GM12878 (cell line): ENCODE measurements around the gene GRIN3A. TPM values are rescaled to one million over a fixed set of nuclear protein-coding genes. Genes with fewer than 3 reads are reported as not detected.

Experiments used
- ATAC-seq: fragments of 200-7000 bp; cut with Tn5 transposase; 3 replicates; pipeline ENCODE4 v1.9.1; 2020; ENCODE audit warnings: mild to moderate bottlenecking, moderate library complexity
- BruUV-seq: library from RNA; stranded (reverse); fragments of 400-500 nt; replicated peaks from 2 replicates; lab custom pipeline; 2021; lab: Mats Ljungman, UMichigan
- CTCF ChIA-PET: fragments of 300-600 bp; sonication (Branson Sonifier 250); formaldehyde crosslinking; extraction: SDS; loops from one replicate; lab custom pipeline; 2021; ENCODE audit warnings: inconsistent platforms; lab: Yijun Ruan, JAX
- POLR2A ChIA-PET: fragments of 350-600 bp; formaldehyde crosslinking; extraction: SDS; loops from one replicate; lab custom pipeline; 2021; ENCODE audit warnings: inconsistent platforms; lab: Charles Lee
- RAD21 ChIA-PET: fragments of 300-600 bp; sonication (Branson Sonifier 250); formaldehyde crosslinking; loops from one replicate; lab custom pipeline; 2023; ENCODE audit warnings: antibody characterized with exemption; ENCODE audit not compliant: unreplicated experiment; lab: Charles Lee
- SMC1A ChIA-PET: fragments of 300-600 bp; sonication (Branson Sonifier 250); formaldehyde crosslinking; loops from one replicate; lab custom pipeline; 2023; ENCODE audit not compliant: unreplicated experiment, uncharacterized antibody; lab: Charles Lee
- DNase-seq: peaks from one replicate; pipeline ENCODE4 v3.0.0-alpha.2; 2011; ENCODE audit warnings: low read depth, low spot score
- FAIRE-seq: peaks from 3 replicates; lab custom pipeline; 2011; peaks lifted over from hg19 to GRCh38; lab: Jason Lieb, UNC
- H2AFZ ChIP-seq: 2 replicates; pipeline ENCODE4 v1.6.0; 2011; ENCODE audit warnings: low read depth, low read length, control low read depth; ENCODE audit not compliant: control insufficient read depth
- H3K27ac ChIP-seq: 2 replicates; pipeline ENCODE4 v1.5.1; 2011; ENCODE audit warnings: control low read depth; ENCODE audit not compliant: control insufficient read depth, insufficient read depth
- H3K27me3 ChIP-seq, 2 experiments: replicated peaks in 1 of 2; 2 replicates each; pipeline versions ENCODE4 v1.6.0 to v1.6.1; 2011; ENCODE audit warnings: low read length in 1 of 2; ENCODE audit not compliant: control insufficient read depth in 2 of 2, insufficient read depth in 2 of 2
- H3K36me3 ChIP-seq, 2 experiments: 2 replicates each; pipeline ENCODE4 v1.5.1; 2011; ENCODE audit warnings: low read length in 1 of 2; ENCODE audit not compliant: control insufficient read depth in 2 of 2, insufficient read depth in 2 of 2
- H3K4me1 ChIP-seq: 2 replicates; pipeline ENCODE4 v1.6.1; 2011; ENCODE audit warnings: mild to moderate bottlenecking, low read length, moderate library complexity, mixed read lengths; ENCODE audit not compliant: control insufficient read depth, insufficient read depth
- H3K4me2 ChIP-seq: 2 replicates; pipeline ENCODE4 v1.6.0; 2011; ENCODE audit warnings: control low read depth; ENCODE audit not compliant: control insufficient read depth, insufficient read depth
- H3K4me3 ChIP-seq: fragments of 200-600 bp; sonication (generic); 2 replicates; pipeline ENCODE4 v1.5.1; 2016
- H3K79me2 ChIP-seq: 2 replicates; pipeline ENCODE4 v1.6.0; 2011; ENCODE audit warnings: low read length; ENCODE audit not compliant: control insufficient read depth, insufficient read depth
- H3K9ac ChIP-seq: 2 replicates; pipeline ENCODE4 v1.8.0; 2011; ENCODE audit warnings: low read length, control low read depth, mixed read lengths; ENCODE audit not compliant: control insufficient read depth, insufficient read depth
- H3K9me3 ChIP-seq: replicated peaks from 3 replicates; pipeline ENCODE4 v1.5.1; 2011; ENCODE audit warnings: mild to moderate bottlenecking, low read length; ENCODE audit not compliant: control insufficient read depth, insufficient read depth
- H4K20me1 ChIP-seq: 2 replicates; pipeline ENCODE4 v1.6.0; 2011; ENCODE audit not compliant: control insufficient read depth, insufficient read depth
- BCL3 ChIP-seq: IDR thresholded peaks from 2 replicates; pipeline ENCODE4 v1.6.1; 2011; ENCODE audit warnings: borderline replicate concordance, low read depth, mild to moderate bottlenecking, moderate library complexity, low read length; ENCODE audit not compliant: insufficient read depth, poor library complexity, severe bottlenecking
- ESRRA ChIP-seq: IDR thresholded peaks from 2 replicates; pipeline ENCODE4 v1.6.1; 2012; ENCODE audit warnings: mild to moderate bottlenecking, low read length, improper control_type of control experiment
- KDM1A ChIP-seq: fragments of 200-600 bp; sonication (generic); IDR thresholded peaks from 2 replicates; pipeline ENCODE4 v1.6.1; 2016; ENCODE audit warnings: borderline replicate concordance
- MEF2A ChIP-seq: IDR thresholded peaks from 2 replicates; pipeline ENCODE4 v1.6.1; 2011; ENCODE audit warnings: low read depth, mild to moderate bottlenecking, low read length, moderate library complexity; ENCODE audit not compliant: insufficient read depth
- MLLT1 ChIP-seq: fragments of 450-650 bp; IDR thresholded peaks from 2 replicates; pipeline ENCODE4 v1.6.1; 2016; ENCODE audit warnings: mild to moderate bottlenecking
- PAX8 ChIP-seq: fragments of 450-650 bp; IDR thresholded peaks from 2 replicates; pipeline ENCODE4 v1.6.1; 2017; ENCODE audit warnings: mild to moderate bottlenecking, moderate library complexity
- SMAD5 ChIP-seq: IDR thresholded peaks from 2 replicates; pipeline ENCODE4 v1.6.1; 2016; ENCODE audit warnings: antibody characterized with exemption, low read depth
- SMARCA5 ChIP-seq: fragments of 450-650 bp; IDR thresholded peaks from 2 replicates; pipeline ENCODE4 v1.6.1; 2017; ENCODE audit warnings: mild to moderate bottlenecking
- SMC3 ChIP-seq: IDR thresholded peaks from 2 replicates; pipeline ENCODE4 v1.6.1; 2011; ENCODE audit warnings: low read length, improper control_type of control experiment, borderline replicate concordance
- SREBF1 ChIP-seq: IDR thresholded peaks from 2 replicates; pipeline ENCODE4 v1.6.1; 2012; ENCODE audit warnings: mild to moderate bottlenecking, low read length
- STAT1 ChIP-seq: fragments of 450-650 bp; conservative IDR thresholded peaks from 2 replicates; pipeline ENCODE4 v1.6.1; 2014; ENCODE audit warnings: antibody characterized with exemption, mild to moderate bottlenecking
- ZNF274 ChIP-seq: IDR thresholded peaks from one replicate; pipeline ENCODE4 v1.8.0; 2011; ENCODE audit not compliant: insufficient read length, insufficient read depth
- WGBS: methylation state at CpG from one replicate; pipeline ENCODE4 v1.1.6; 2016; ENCODE audit warnings: low lambda C conversion rate; ENCODE audit not compliant: insufficient replicate concordance, insufficient coverage; ENCODE audit errors: missing lambda C conversion rate; 5-methylcytosine and 5-hydroxymethylcytosine counted together
- in situ Hi-C: fragments of 300-500 bp; cut with MboI; formaldehyde crosslinking; loops from 9 replicates; pipeline ENCODE4 v1.14.3; 2018; ENCODE audit warnings: mixed read lengths
- intact Hi-C: fragments of 100-400 bp; cut with micrococcal nuclease; formaldehyde crosslinking; loops from one replicate; pipeline ENCODE4 v1.14.2; 2022; ENCODE audit not compliant: unreplicated experiment
- polyA plus RNA-seq, 11 experiments: library from polyadenylated mRNA; depleted of rRNA in 4 of 11; unstranded in 6 of 11; stranded (reverse) in 5 of 11; fragments of >200 nt; fragmentation: Nextera tagmentation in 4 of 11; fragmentation: Illumina TruSeq in 1 of 11; extraction: Ambion mirVana in 4 of 11; extraction: Trizol in 1 of 11; gene quantifications; 1 replicate in 1 of 11; 2 replicates in 10 of 11; pipeline versions ENCODE4 v1.2.1 to v1.2.3, GENCODE V29; 2011 to 2016; ENCODE audit warnings: inconsistent platforms in 2 of 11, missing spikeins in 2 of 11, low read depth in 1 of 11
- total RNA-seq, 4 experiments: library from RNA; depleted of rRNA in 3 of 4; stranded (reverse); fragments of >200 nt in 3 of 4; fragmentation: Illumina TruSeq in 1 of 4; extraction: Trizol in 1 of 4; gene quantifications; 2 replicates each; pipeline versions ENCODE4 v1.2.1 to v1.2.3, GENCODE V29; 2013 to 2021
- TF ChIP-seq, protein P1 (sequence below): fragments of 450-650 bp; IDR thresholded peaks from 2 replicates; pipeline ENCODE4 v1.6.1; 2017; ENCODE audit warnings: mild to moderate bottlenecking, low read depth, inconsistent platforms; ENCODE audit not compliant: poor library complexity, severe bottlenecking
- TF ChIP-seq, protein P2 (sequence below): IDR thresholded peaks from 2 replicates; pipeline ENCODE4 v1.6.1; 2011; ENCODE audit warnings: borderline replicate concordance, low read depth, mild to moderate bottlenecking, moderate library complexity, mixed read lengths, low read length; ENCODE audit not compliant: insufficient read depth; ENCODE audit errors: extremely low read length

Gene GRIN3A
- total and polyA plus RNA-seq, 10 of the 15 experiments (the other 5 are each of a cell fraction or from before 2014, with no cell fraction given), result 0.03 to 0.05 (median 0.04) TPM; not detected in 7

GRCh38 chr9:101562966-101563365 lies 175.5 kb downstream of the GRIN3A start:
- H3K4me3 ChIP-seq, result no peak overlapping the region

More at GRCh38 chr9:101562966-101563365, 175.5 kb downstream of the GRIN3A start:
- Histone ChIP-seq H4K20me1 (no peaks in the 10 kb centered on the region), H3K9ac (no peak overlapping the region), H3K79me2 (no peaks in the 10 kb centered on the region), H2AFZ (no peak overlapping the region), H3K36me3 (peaks cover 3 to 14% of the 10 kb centered on the region in 2 experiments), H3K27ac (no peak overlapping the region), H3K9me3 (no peaks in the 10 kb centered on the region; the same call in 2 of the 3 replicates), H3K27me3 (no peaks in the 10 kb centered on the region), H3K4me2 (no peak overlapping the region), H3K4me1 (no peaks in the 10 kb centered on the region)
- FAIRE-seq, result no peak
- WGBS, result 100% methylated on average over 1 of the region's 1 CpG
- ChIA-PET CTCF (interaction anchor here (0.5 to 1.6 kb wide), 2 partner anchors 22 to 30 kb away, joined by 3 to 4 read pairs; partner anchors contain the start of gene RNF20), POLR2A (no interaction called here), RAD21 (no interaction called here), SMC1A (interaction anchor here (0.8 kb wide), 1 partner anchor 25 kb away, joined by 3 read pairs; no protein-coding TSS in a partner anchor)
- TF ChIP-seq BCL3 (no peak), SREBF1 (no peak), SMAD5 (no peak), SMC3 (no peak), ESRRA (no peak), KDM1A (no peak), MLLT1 (no peak), STAT1 (no peak), PAX8 (no peak), MEF2A (no peak), ZNF274 (no peak), SMARCA5 (no peak)
- TF ChIP-seq, protein P1, sequence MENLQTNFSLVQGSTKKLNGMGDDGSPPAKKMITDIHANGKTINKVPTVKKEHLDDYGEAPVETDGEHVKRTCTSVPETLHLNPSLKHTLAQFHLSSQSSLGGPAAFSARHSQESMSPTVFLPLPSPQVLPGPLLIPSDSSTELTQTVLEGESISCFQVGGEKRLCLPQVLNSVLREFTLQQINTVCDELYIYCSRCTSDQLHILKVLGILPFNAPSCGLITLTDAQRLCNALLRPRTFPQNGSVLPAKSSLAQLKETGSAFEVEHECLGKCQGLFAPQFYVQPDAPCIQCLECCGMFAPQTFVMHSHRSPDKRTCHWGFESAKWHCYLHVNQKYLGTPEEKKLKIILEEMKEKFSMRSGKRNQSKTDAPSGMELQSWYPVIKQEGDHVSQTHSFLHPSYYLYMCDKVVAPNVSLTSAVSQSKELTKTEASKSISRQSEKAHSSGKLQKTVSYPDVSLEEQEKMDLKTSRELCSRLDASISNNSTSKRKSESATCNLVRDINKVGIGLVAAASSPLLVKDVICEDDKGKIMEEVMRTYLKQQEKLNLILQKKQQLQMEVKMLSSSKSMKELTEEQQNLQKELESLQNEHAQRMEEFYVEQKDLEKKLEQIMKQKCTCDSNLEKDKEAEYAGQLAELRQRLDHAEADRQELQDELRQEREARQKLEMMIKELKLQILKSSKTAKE, result no peak
- TF ChIP-seq, protein P2, sequence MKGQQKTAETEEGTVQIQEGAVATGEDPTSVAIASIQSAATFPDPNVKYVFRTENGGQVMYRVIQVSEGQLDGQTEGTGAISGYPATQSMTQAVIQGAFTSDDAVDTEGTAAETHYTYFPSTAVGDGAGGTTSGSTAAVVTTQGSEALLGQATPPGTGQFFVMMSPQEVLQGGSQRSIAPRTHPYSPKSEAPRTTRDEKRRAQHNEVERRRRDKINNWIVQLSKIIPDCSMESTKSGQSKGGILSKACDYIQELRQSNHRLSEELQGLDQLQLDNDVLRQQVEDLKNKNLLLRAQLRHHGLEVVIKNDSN, result no peak
- no peak for DNase-seq
- no peak for ATAC-seq
- in situ Hi-C loops, result no loop called here
- no TSS peak for BruUV-seq
- intact Hi-C loops, result no loop called here
